Right lobe of liver (tissue), 4 donors: ENCODE results near the gene DPT.

ENCODE experiments used
- CTCF ChIP-seq, 4 donors: fragments of 200-600 bp in 3 of 4; fragments of 450-650 bp in 1 of 4; IDR thresholded peaks; one replicate each; pipeline versions ENCODE4 v1.5.1 to v1.8.0; 2016 to 2022; ENCODE audit warnings: antibody characterized with exemption in 4 of 4, mild to moderate bottlenecking in 2 of 4
- POLR2A ChIP-seq: fragments of 450-650 bp; IDR thresholded peaks from one replicate; pipeline ENCODE4 v1.6.1; 2017; ENCODE audit warnings: antibody characterized with exemption, mild to moderate bottlenecking
- donor health status: DM: no; HTN: no; CAD: no.
- donor health status: DM: no; HTN: no; CAD: no.
- donor health status: DM: no; HTN: yes; CAD: no.

GRCh38 chr1:168656485-168656884, 72.5 kb downstream of the DPT start:
- TF ChIP-seq CTCF (IDR thresholded peaks at IDR 0.05) (no peak), POLR2A (no peak)
